ENCODE measurements around the gene MED4. TPM values are rescaled to one million over a fixed set of nuclear protein-coding genes. Genes with fewer than 3 reads are reported as not detected.

Gene MED4
- total RNA-seq, 1 experiment from 2014 or later, result 26.5 TPM

DNA sequence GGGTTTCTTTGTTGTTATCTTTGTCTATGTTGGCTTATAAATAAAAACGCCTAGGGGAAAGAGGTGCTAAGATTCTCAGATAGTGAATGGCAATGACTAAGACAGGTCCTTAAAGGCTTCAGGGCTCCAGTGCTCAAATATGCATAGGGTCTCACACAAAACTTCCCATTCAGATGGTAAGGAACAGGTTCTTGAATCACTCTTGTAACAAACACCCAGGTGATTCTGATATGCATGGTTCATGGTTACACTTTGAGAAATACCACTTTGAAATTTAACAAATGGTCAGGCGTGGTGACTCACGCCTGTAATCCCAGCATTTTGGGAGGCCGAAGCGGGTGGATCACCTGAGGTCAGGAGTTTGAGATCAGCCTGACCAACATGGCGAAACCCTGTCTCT lies 40.3 kb downstream of the MED4 start:
- Histone ChIP-seq H3K36me3 (ENCODE audit: control insufficient read depth, insufficient read depth, low read length) (no peaks in the 10 kb centered on the region), H3K4me1 (ENCODE audit: control insufficient read depth, insufficient read depth, low read length) (no peaks in the 10 kb centered on the region), H3K9me3 (ENCODE audit: control insufficient read depth, insufficient read depth, low read depth, low read length) (no peaks in the 10 kb centered on the region), H3K27me3 (ENCODE audit: control insufficient read depth, insufficient read depth, low read length) (no peaks in the 10 kb centered on the region), H3K27ac (ENCODE audit: low read length) (no peak overlapping the region), H3K4me3 (ENCODE audit: low read depth in 2 of 2, low read length in 2 of 2) (no peak overlapping the region)
- DNase-seq (ENCODE audit: low read depth, low spot score) (no peak), ATAC-seq (no peak)
- in situ Hi-C loops (cut with HindIII; ENCODE audit: low pct_unique_long_range_greater_than_20kb, low sequenced_read_pairs) (no loop called here), intact Hi-C loops (cut with micrococcal nuclease; ENCODE audit: unreplicated experiment) (no loop called here)
- ChIA-PET POLR2A (no interaction called here), CTCF (no interaction called here)
- no TSS peak for BruUV-seq (replicated peaks)
- TF ChIP-seq, protein P1, sequence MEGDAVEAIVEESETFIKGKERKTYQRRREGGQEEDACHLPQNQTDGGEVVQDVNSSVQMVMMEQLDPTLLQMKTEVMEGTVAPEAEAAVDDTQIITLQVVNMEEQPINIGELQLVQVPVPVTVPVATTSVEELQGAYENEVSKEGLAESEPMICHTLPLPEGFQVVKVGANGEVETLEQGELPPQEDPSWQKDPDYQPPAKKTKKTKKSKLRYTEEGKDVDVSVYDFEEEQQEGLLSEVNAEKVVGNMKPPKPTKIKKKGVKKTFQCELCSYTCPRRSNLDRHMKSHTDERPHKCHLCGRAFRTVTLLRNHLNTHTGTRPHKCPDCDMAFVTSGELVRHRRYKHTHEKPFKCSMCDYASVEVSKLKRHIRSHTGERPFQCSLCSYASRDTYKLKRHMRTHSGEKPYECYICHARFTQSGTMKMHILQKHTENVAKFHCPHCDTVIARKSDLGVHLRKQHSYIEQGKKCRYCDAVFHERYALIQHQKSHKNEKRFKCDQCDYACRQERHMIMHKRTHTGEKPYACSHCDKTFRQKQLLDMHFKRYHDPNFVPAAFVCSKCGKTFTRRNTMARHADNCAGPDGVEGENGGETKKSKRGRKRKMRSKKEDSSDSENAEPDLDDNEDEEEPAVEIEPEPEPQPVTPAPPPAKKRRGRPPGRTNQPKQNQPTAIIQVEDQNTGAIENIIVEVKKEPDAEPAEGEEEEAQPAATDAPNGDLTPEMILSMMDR (IDR thresholded peaks at IDR 0.05), result no peak
- no peak for TF ChIP-seq TCF7L2 (IDR thresholded peaks at IDR 0.05; ENCODE audit: low read depth, low read length)
- TF ChIP-seq, protein P2, sequence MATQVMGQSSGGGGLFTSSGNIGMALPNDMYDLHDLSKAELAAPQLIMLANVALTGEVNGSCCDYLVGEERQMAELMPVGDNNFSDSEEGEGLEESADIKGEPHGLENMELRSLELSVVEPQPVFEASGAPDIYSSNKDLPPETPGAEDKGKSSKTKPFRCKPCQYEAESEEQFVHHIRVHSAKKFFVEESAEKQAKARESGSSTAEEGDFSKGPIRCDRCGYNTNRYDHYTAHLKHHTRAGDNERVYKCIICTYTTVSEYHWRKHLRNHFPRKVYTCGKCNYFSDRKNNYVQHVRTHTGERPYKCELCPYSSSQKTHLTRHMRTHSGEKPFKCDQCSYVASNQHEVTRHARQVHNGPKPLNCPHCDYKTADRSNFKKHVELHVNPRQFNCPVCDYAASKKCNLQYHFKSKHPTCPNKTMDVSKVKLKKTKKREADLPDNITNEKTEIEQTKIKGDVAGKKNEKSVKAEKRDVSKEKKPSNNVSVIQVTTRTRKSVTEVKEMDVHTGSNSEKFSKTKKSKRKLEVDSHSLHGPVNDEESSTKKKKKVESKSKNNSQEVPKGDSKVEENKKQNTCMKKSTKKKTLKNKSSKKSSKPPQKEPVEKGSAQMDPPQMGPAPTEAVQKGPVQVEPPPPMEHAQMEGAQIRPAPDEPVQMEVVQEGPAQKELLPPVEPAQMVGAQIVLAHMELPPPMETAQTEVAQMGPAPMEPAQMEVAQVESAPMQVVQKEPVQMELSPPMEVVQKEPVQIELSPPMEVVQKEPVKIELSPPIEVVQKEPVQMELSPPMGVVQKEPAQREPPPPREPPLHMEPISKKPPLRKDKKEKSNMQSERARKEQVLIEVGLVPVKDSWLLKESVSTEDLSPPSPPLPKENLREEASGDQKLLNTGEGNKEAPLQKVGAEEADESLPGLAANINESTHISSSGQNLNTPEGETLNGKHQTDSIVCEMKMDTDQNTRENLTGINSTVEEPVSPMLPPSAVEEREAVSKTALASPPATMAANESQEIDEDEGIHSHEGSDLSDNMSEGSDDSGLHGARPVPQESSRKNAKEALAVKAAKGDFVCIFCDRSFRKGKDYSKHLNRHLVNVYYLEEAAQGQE (IDR thresholded peaks at IDR 0.05; ENCODE audit: insufficient read depth in 1 of 2, low read depth in 2 of 2, low read length in 1 of 2), result no peak
- no peak for TF ChIP-seq SIN3A (IDR thresholded peaks at IDR 0.05; ENCODE audit: borderline replicate concordance, insufficient read depth, low read depth, low read length)
- no peak for TF ChIP-seq POLR2AphosphoS5 (IDR thresholded peaks at IDR 0.05; ENCODE audit: low read depth, low read length)

DNA sequence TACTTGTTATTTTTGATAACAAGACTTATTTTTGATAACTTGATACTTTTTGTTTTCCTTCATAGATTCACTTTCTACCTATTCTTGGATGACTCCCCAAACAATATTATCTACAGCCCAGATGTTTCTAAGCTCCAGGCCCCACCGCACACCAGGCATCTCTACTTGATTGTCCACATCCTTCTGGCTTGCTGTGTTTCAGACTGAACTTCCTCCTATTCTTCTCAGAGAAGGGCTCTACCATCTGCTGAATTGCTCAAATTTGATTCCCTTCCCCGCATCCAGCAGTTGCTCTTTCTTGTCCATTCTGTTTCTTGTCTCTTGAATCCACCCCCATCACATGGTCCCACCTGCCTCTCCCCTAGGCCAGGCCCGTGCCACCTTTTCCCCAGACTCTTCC lies 44.4 kb downstream of the MED4 start:
- BruUV-seq (replicated peaks), result no TSS peak
- H3K36me3 ChIP-seq (ENCODE audit: control insufficient read depth, insufficient read depth, low read length), result no peaks in the 10 kb centered on the region
- in situ Hi-C loops (cut with HindIII; ENCODE audit: low pct_unique_long_range_greater_than_20kb, low sequenced_read_pairs), result no loop called here
- no peak overlapping the region for H3K27ac ChIP-seq (ENCODE audit: low read length)
- intact Hi-C loops (cut with micrococcal nuclease; ENCODE audit: unreplicated experiment), result no loop called here
- no peaks in the 10 kb centered on the region for H3K27me3 ChIP-seq (ENCODE audit: control insufficient read depth, insufficient read depth, low read length)
- ATAC-seq (no peak), DNase-seq (ENCODE audit: low read depth, low spot score) (no peak)
- TF ChIP-seq, protein P2 (IDR thresholded peaks at IDR 0.05; ENCODE audit: insufficient read depth in 1 of 2, low read depth in 2 of 2, low read length in 1 of 2), result no peak
- no peak for TF ChIP-seq SIN3A (IDR thresholded peaks at IDR 0.05; ENCODE audit: borderline replicate concordance, insufficient read depth, low read depth, low read length)
- TF ChIP-seq TCF7L2 (IDR thresholded peaks at IDR 0.05; ENCODE audit: low read depth, low read length), result no peak
- TF ChIP-seq, protein P1 (IDR thresholded peaks at IDR 0.05), result no peak
- no peak for TF ChIP-seq POLR2AphosphoS5 (IDR thresholded peaks at IDR 0.05; ENCODE audit: low read depth, low read length)
- H3K9me3 ChIP-seq (ENCODE audit: control insufficient read depth, insufficient read depth, low read depth, low read length), result no peaks in the 10 kb centered on the region
- ChIA-PET CTCF (interaction anchor here (0.7 kb wide), 1 partner anchor 44 kb away, joined by 4 read pairs; the partner anchor contains the start of gene MED4), POLR2A (no interaction called here)
- H3K4me3 ChIP-seq (ENCODE audit: low read depth in 2 of 2, low read length in 2 of 2), result no peak overlapping the region
- no peaks in the 10 kb centered on the region for H3K4me1 ChIP-seq (ENCODE audit: control insufficient read depth, insufficient read depth, low read length)

Measured in Panc1 (cell line).